AG08396 (cell line): Measurements from ENCODE around the gene VEGFA.
A peak's percentile ranks its signal among the peaks of the same experiment; 100 is the strongest.

Source experiments
- DNase-seq: peaks from one replicate; pipeline ENCODE4 v3.0.0; 2012; ENCODE audit warnings: low spot score, mixed read lengths

VEGFA gene

DNA sequence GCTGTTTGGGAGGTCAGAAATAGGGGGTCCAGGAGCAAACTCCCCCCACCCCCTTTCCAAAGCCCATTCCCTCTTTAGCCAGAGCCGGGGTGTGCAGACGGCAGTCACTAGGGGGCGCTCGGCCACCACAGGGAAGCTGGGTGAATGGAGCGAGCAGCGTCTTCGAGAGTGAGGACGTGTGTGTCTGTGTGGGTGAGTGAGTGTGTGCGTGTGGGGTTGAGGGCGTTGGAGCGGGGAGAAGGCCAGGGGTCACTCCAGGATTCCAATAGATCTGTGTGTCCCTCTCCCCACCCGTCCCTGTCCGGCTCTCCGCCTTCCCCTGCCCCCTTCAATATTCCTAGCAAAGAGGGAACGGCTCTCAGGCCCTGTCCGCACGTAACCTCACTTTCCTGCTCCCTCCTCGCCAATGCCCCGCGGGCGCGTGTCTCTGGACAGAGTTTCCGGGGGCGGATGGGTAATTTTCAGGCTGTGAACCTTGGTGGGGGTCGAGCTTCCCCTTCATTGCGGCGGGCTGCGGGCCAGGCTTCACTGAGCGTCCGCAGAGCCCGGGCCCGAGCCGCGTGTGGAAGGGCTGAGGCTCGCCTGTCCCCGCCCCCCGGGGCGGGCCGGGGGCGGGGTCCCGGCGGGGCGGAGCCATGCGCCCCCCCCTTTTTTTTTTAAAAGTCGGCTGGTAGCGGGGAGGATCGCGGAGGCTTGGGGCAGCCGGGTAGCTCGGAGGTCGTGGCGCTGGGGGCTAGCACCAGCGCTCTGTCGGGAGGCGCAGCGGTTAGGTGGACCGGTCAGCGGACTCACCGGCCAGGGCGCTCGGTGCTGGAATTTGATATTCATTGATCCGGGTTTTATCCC, at the start of gene VEGFA:
TSS of gene VEGFA (plus strand) at position 686 of the 846 bp plus-strand sequence.
- peak; percentile 97 for DNase-seq

DNA sequence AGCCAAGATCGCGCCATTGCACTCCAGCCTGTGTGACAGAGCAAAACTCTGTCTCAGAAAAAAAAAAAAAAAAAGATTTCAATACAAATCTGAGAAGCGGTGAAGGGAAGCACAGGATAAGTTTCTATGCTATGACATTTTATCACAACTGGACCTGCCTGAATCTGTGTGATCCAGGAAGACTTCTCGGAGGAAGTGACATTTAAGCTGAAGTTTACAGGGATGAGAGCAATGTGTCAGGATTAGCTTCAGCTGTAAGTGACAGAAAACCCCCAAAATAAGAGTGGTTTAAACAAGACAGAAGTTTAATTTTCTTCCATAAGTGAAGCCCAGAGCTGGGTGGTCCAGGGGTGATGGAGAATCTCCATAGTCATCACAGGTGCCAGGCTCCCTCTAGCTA, 49.0 kb upstream of the VEGFA start:
- DNase-seq: no peak

DNA sequence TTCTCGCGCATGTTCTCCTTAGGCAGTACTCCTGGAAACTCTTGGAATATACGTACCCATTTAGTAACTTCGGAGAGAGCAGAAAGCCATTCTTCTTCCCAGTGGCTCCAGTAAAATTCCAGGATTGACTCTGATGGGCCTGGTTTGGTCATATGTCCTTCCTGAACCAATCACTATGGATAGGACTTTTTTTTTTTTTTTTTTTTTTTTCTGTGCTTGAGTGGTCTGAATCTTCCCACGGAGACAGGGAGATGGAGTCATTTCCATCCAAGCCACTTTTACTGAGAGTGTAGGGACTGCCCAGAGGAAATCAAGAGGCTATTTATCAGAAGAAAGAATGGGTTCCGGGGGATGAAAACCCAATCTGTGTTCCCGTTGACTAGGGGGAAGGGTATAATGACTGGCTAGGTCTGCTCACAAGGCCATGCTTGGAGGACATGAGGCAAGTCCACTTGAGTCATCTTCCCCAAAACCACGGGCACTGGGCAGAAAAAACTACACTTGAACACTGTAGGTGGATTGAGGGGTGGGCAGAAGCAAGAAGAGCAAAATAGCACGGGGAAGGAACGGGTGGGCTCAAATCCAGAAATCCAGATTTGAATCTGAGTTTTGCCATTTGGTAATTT, 47.0 kb upstream of the VEGFA start:
- DNase-seq: no peak

DNA sequence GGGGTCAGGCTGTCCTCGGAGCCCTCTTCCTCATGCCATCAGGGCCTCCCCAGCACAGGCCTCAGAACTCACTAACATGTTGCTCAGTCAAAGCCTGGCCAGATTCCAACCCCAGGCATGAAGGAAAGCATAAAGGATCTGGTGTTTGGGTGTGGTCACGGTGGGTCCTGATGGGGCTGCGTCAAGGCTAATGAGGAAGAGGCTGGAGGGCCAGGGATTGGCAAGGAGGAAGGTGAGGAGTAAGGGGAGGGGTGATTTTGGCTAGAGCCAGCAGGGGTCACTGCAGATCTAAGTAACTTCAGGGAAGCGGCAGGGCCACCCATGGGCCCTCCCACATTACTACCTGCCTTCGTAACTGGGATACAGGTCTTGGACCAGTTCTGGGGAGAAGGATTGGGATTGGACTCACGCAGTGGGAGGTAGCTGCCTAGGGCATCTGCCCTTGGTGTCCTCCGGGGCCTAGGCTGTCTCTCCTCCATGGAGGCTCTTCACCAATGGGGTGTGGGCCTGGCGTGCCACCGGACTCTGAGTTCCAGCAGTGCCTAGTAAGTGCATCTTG, 46.2 kb upstream of the VEGFA start:
- DNase-seq: peak; percentile 53

DNA sequence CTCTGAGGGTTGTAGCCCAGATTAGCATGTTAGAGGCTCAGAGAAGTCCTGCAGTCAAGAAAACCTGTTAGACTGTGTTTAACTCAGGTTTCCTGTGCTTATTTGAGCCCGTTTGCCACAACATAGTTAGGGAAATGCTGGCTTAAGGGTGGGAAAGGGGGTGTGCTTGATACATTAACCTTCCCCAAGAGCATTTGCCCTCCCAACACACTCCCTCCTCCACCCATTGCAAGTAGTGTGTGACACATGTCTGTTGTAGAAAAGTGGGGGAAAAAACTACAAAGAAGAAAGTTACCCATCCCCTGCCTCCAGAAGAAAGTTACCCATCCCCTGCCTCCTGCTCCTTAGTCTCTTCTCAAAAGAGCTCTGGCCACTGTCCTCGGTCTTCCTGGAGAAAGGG, 45.7 kb upstream of the VEGFA start:
- no peak for DNase-seq

DNA sequence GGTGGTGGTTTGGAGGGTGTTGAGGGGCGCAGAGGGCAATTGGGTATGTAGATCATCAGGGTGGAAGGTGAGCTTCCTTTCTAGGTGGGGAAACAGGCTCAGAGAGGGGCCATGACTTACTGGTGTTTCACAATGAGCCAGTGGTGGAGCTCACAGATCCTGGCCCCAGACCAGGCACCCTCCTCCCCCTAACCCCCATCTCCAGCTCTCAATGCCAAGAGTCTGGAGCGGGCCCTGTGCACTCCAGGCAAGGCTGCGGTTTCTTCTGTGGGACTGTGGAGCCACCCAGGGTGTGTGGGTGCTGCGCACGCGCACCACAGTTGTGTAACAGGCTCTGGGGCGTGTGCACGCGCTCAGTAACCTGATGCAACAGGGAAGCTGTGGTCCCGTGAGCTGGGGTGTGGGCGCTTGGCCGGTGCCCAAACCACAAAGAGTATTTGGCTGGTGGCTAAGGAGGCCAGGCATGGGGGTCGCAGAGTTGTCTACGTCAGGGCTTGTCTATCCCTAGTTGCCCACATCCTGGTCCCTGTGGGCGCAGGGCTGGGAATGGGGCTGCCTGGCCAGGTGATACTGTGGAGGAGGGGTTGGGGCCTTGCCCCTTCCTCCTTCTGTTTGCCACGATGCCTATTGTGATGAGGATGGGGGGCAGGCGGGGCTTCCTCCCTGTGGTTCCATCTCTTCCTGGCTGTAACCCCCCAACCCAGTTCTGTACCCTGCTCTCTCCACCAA, 44.9 kb upstream of the VEGFA start:
- DNase-seq: peak; percentile 92

DNA sequence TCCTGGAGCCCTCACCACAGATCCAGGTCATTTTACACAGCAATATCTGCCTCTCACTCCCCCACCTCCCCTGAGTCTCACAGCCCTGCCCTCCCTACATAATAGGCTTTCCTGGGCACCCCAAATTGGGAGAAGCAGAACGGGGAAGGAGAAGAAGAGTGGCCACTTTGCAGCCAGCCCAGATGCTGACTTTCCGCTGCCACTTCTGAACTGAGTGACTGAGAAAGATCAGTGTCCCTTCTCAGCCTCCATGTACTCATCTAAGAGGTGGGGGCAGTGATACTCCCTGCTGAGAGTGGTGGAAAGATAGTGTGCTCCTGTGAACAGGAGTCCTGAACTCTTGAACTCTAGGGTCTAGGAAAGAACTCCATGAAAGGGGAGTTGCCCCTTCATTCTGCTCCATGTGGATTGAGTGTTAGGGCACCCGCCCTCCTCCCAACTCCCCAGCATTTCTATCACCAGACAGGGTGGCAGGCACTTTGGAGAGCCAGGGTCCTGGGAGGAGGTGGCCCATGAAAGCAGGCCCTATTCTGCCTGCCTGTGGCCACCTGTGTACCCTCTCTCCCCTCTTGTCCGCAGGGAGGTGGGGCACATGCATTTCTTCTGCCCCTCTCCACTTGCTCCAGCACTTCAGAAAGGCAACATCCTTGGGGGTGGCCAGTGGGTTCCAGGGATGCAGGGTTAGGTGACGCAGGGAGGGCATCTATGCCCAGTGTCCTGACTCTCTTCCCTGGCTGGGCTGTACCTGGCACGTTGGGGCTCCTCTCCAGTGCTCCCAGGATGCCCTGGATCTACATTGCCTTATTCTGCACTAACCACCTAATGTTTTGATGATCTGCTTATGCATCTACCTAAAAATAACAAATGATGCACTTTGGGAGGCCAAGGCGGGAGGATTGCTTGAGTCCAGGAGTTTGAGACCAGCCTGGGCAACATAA, 44.1 kb upstream of the VEGFA start:
- DNase-seq: no peak

DNA sequence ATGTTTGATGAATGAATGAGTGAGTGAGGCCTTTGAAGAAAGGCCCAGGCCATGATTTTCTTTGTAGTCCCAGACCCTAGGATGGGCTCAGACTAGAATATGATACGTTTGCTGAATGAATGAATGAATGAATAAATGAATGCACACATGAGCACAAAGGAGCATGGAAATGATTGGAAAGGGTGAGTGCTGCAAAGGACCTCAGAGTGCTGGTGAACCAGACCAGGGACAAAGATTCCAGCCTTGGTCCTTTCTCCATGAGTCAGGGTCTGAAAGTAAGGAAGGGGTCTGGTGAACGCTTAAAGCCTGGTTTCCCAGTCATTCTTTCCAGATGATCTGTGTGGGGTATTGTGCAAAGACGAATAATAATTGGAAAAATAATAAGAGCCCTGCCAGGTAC, 42.4 kb upstream of the VEGFA start:
- DNase-seq: no peak

DNA sequence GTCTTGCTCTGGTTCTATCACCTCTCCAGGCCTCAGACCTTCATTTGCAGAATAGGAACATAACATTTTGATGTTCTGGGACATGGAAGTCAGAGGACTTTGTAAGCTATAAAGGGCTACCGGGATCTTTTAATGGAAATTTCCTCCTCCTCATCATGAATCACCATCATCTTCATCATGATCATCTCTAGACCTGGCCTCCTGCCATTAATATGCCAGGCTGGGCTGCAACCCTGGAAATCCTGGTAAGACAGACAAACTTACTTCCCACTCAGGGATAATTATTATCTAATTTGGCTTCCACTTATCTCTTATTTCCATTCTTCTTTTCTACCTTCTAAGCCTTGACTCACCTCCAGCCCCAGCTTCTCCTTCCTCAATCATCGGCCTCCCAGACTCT, 41.4 kb upstream of the VEGFA start:
- DNase-seq: no peak

DNA sequence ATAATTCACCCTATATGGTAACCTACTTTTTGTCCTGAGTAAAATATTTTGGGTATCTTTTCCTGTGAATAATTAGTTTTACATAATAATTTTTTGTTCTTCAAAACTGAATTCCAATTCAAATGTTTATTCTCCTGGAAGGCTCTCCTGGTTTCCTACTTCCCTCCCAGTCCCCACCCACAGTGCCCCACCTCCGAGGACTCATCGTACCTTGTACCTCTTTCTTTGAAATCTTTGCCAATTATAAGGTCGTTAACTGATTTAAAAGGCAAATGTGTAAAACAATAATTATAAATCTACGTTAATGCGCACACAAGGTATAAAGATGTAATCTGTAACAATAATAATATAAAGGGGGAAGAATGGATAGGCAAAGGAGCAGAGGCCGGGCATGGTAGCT, 40.5 kb upstream of the VEGFA start:
- DNase-seq: no peak

DNA sequence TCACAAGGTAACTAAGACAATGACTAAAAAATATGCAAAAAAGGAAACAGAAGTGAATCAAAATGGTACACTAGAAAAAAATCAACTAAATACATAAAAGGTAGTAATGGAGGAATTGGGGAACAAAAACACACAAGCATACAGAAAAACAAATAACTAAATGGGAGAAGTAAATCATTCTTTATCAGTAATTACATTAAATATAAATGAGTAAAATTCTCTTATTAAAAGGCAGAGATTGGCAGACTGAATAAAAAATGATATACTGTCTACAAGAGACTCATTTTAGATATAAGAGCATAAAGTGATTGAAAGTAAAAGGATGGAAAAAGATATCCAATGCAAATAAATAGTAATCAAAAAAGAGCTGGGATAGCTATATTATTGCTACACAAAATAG, 39.4 kb upstream of the VEGFA start:
- no peak for DNase-seq

DNA sequence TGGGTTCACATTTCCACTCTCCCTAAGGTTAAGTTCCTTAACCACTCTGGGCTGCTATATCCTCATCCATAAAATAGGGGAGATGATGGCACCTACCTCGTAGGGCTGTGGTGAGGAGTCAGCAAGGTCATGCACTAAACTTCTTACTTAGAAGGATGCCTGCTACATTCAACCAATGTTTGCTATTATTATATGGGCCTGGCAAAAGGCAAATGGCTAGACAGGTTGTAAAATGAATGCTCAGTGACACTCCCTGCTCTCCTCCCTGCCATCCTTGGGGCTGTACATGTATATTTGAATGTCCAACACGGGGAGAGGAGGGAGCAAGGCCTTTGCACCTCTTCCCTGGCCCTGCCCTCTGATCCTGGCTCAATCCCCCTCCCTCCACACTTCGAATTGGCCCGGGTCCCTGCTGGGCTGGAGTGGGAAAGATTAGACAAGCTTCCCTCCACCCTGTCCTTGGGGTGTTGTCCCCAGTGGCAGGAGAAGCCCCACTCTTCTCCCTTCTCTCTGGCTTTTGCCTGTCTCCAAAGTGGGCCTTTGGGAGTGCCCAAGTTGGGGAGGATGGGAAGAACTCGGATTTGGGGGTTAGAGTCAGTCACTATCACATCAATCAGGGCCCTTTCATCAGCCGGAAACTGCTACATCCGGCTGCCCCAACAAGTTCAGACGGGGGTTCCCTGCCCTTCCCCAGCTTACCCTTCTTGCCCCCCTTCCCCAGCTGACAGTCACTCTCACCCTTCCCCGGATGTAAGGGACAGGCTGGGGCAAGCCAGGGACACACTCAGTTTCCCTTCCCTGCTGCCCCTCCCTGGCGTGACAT, 36.3 kb upstream of the VEGFA start:
- DNase-seq: no peak

DNA sequence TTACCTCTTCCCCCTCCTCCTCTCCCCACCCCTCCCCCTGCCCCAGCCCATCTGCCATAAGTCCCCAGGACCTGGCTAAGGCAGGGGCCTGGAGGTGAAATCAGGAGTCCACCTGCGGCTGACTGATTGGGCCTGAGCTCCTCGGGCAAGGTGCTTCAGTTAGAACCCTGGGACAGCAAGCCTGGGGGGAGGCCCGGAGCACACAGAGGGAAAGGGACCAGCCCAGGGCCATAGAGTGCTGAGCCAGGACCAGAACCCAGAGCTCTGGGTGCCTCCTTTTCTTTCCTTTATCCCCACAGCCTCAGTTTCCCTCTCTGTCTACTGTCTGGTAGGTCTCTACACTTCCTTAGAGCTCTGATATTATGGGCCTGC, 35.7 kb upstream of the VEGFA start:
- DNase-seq: no peak

DNA sequence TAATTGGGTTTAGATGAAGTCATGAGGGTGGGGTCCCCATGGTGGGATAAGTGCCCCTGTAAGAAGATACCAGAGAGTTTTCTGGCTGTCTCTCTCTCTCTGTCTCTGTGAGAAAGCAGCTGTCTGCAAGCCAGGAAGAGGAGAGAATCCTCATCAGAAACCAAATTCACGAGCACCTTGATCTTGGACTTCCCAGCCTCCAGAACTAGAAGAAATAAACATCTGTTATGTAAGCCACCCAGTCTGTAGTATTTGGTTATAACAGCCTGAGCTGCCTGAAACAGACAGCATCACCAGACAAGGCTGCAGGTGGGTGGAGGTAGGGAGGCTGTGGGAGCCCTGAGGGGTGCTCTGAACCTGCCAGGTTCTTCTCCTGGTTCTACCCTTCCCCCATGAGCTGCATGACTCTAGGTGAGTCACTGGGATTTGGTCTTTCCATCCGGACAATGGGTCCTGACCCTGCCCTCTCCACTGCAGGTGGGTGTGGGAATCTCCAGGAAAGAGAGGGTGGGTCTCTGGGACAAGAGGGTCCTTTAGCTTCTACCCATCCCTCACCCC, 34.3 kb upstream of the VEGFA start:
- DNase-seq: no peak

DNA sequence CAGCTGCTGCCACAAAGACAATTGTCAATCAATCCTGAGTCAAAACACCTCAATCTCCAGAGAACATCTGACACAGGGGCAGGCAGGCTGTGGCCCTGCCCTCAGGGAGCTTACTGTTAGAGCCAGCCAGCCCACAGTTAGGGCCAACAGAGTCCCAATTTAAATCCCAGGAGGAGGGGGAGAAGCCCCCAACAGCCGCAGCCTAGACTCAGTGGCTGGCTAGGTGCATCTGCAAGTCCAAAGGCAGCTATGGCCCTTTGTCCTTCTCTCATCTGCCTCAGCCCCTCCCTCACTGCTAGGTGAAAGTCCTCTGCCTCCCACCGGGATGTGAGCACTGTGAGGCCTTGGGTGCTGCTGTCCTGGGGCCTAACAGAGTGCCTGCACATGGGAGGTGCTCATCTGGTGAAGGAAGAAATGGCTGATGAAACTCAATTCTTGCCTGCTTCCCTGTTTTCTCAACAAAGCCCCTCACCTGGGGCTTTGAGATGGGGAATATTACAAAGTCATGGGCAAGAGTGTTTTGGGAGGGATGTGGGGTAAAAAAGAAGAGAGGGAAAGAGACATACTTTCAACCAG, 33.7 kb upstream of the VEGFA start:
- no peak for DNase-seq

DNA sequence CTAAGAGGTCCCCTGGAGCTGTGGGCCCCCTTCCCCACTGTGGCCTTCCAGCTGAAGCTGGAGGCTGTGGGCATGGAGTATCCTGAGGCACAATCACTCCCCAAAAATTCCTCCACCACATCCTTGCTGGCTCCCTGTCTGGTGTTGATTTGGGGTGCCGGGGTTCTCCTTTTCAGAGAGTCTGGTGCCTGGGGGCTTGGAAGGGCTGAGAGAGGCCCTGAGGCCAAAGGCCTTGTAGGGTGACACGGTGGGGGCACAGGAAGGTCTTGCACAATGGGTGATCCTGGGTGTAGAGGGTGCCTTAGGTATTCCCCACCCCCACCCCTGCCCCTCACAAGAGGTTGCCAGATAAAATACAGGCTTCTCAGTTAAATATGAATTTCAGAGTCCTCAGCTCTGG, 33.2 kb upstream of the VEGFA start:
- DNase-seq: no peak

DNA sequence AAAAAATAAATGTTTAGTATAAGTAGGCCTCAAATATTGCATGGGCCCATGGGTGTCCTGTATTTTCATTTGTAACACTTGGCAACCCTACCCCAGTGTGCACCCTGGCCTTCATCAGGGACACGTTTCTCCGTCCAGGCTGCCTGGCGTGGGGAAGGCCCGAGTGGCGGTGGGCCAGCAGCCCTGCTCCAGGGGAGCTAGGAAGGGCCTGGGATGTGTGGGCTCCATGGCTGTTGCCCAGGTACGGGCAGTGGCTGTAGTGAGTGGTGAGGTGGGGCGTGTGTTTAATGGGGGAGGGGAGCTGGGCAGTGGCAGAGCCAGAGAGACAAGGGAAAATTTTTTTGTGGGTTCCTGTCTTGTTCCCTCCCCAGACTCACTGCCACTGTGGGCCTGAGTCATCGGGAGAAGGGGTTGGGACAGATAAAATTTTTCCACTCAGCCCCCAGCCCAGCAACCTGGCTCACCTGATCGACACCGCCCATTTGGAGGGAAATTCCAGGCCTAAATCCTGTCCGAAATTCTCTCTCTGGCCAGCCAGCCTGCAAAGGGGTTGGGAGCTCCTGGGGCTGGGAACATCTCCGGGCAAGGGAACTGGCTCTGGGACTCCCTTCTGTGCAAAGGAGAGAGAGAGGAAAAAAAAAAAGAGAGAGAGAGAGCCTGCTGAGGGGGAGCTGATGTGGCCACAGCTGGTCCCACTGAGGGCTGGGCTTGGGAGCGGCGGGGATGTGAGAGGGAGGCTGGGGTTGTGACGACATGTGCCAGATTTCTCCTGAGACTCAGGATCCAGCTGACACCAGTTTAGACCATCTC, 32.5 kb upstream of the VEGFA start:
- no peak for DNase-seq

DNA sequence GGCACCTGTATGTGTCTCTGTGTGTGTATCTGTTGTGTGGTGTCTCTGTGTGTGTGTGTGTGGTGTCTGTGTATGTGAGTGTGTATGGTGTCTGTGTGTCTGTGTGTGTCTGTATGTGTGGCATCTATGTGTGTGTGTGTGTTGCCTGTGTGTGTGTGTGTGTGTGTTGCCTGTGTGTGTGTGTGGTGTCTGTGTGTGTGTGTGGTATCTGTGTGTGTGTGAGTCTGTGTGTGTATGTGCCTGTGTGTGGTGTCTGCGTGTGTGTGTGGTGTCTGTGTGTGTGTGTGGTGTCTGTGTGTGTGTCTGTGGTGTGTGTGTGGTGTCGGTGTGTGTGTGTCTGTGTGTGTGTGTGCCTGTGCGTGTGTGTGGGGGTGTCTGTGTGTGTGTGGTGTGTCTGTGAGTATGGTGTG, 31.7 kb upstream of the VEGFA start:
- no peak for DNase-seq
